HL-60 (cell line): Measurements from ENCODE around the gene TRDN.

ENCODE experiments used
- POLR2AphosphoS5 ChIP-seq: IDR thresholded peaks from 2 replicates; pipeline ENCODE4 v1.6.1; 2012; ENCODE audit warnings: low read depth
- SPI1 ChIP-seq: IDR thresholded peaks from 2 replicates; pipeline ENCODE4 v1.6.1; 2012; ENCODE audit warnings: low read depth, mild to moderate bottlenecking, borderline replicate concordance
- TF ChIP-seq, protein P1 (sequence below): IDR thresholded peaks from one replicate; pipeline ENCODE4 v1.5.1; 2011; ENCODE audit warnings: low read length, control low read depth, inconsistent platforms; ENCODE audit not compliant: insufficient read depth

DNA sequence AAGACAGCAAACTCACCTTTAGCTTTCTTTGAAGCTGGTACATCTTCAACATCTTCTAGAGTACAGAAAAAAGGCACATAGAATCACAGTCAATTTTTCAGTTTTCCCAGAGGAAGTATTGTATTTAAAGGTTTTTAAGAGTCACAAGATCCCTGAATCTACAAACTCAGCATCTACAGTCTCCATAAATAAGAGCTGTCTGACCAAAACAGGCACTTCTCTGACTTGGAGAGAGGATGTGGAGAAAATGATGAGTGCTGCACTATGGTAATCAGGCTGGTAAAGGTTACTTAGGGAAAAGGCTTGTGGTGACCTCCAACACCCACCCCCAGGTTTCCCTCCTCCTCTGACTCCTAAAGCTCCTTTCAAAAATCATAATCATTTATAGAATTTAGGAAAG is 412.7 kb downstream of the TRDN start:
- TF ChIP-seq, protein P1, sequence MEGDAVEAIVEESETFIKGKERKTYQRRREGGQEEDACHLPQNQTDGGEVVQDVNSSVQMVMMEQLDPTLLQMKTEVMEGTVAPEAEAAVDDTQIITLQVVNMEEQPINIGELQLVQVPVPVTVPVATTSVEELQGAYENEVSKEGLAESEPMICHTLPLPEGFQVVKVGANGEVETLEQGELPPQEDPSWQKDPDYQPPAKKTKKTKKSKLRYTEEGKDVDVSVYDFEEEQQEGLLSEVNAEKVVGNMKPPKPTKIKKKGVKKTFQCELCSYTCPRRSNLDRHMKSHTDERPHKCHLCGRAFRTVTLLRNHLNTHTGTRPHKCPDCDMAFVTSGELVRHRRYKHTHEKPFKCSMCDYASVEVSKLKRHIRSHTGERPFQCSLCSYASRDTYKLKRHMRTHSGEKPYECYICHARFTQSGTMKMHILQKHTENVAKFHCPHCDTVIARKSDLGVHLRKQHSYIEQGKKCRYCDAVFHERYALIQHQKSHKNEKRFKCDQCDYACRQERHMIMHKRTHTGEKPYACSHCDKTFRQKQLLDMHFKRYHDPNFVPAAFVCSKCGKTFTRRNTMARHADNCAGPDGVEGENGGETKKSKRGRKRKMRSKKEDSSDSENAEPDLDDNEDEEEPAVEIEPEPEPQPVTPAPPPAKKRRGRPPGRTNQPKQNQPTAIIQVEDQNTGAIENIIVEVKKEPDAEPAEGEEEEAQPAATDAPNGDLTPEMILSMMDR = no peak
- TF ChIP-seq SPI1 = no peak
- no peak for TF ChIP-seq POLR2AphosphoS5
